ENCODE results near the gene TMEM132C. TPM values are rescaled to one million over a fixed set of nuclear protein-coding genes. Genes with fewer than 3 reads are reported as not detected.

TMEM132C gene
- total RNA-seq, 1 donor from 2014 or later, result not detected

DNA sequence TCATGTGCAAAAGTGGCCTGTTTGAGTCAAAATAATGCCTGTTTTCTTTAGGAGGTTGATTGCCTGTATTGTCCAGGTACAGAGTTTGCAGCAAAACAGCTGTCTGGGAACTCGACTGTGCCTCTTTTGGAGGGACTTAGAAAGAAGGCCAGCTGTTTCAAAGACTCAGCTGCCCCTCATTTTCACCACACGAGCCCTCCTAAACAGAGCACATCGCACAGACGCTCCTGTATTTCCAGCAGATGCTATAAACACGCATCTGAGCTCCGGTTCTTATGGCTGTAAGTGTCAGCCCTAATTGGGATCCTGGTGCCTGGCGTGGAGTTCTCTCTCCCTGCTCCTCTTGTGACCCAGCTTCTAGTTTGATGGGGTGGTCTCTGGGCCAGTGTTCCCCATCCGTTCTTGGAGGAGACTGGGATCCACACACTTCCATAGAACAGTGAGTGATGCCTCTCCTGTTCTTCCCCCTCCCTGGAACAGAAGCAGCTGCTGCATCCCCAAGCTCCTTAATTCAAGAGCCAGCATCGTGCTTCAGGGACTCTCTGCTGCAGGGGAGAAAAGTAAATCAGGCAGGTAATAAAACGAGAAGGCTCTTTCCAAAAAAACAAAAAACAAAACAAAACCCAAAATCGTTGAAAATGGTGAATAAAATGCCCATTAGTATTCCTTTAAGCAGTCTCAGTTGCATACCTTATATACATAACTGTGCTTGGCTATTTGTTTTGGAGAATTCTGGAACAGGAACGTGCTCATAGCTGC, 287.8 kb downstream of the TMEM132C start:
- TF ChIP-seq, protein P1, sequence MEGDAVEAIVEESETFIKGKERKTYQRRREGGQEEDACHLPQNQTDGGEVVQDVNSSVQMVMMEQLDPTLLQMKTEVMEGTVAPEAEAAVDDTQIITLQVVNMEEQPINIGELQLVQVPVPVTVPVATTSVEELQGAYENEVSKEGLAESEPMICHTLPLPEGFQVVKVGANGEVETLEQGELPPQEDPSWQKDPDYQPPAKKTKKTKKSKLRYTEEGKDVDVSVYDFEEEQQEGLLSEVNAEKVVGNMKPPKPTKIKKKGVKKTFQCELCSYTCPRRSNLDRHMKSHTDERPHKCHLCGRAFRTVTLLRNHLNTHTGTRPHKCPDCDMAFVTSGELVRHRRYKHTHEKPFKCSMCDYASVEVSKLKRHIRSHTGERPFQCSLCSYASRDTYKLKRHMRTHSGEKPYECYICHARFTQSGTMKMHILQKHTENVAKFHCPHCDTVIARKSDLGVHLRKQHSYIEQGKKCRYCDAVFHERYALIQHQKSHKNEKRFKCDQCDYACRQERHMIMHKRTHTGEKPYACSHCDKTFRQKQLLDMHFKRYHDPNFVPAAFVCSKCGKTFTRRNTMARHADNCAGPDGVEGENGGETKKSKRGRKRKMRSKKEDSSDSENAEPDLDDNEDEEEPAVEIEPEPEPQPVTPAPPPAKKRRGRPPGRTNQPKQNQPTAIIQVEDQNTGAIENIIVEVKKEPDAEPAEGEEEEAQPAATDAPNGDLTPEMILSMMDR (conservative IDR thresholded peaks at IDR 0.05; ENCODE audit: low read depth, low read length), result no peak
- DNase-seq (ENCODE audit: low read depth), result no peak
- H3K4me3 ChIP-seq (ENCODE audit: low read depth, low read length), result no peak overlapping the region

DNA sequence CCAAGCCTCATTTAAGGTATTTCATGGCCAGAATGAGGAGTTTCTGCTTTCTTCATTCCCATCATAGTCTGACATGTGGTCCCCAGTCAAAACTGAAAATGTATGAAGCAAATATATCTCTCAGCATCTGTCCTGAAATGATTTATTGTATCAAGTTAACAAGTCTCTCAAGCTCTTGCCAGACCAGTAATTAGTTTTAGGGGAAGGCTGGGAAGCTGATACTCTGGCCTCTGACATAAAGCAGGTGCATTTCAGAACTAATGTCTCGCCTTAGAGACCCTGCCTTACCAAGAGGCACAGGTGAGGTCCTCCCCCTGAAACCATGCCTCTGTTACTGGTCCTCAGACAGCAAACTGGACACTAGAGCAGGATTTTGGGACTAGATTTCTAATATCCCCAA, 290.3 kb downstream of the TMEM132C start:
- no peak for DNase-seq (ENCODE audit: low read depth)
- TF ChIP-seq, protein P1 (conservative IDR thresholded peaks at IDR 0.05; ENCODE audit: low read depth, low read length), result no peak
- H3K4me3 ChIP-seq (ENCODE audit: low read depth, low read length), result no peak overlapping the region

DNA sequence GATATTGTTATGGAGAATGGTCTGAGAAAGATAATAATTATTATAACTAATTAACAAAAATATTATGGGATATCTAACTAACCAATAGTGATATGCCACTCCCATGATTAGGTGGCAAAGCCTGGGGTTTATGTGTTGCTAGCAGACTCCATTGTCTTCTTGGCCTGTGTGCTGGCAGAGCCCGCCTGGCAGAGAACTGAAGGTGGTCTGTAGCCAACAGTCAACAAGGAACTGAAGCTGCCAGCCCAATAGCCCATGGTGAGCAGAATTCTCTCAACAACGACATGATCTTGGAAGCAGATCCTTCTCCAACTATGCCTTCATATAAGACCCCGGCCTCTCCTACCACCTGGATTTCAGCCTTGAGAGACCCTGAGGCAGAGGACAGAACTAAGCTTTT, 298.0 kb downstream of the TMEM132C start:
- H3K4me3 ChIP-seq (ENCODE audit: low read depth, low read length), result no peak overlapping the region
- no peak for DNase-seq (ENCODE audit: low read depth)
- TF ChIP-seq, protein P1 (conservative IDR thresholded peaks at IDR 0.05; ENCODE audit: low read depth, low read length), result no peak

DNA sequence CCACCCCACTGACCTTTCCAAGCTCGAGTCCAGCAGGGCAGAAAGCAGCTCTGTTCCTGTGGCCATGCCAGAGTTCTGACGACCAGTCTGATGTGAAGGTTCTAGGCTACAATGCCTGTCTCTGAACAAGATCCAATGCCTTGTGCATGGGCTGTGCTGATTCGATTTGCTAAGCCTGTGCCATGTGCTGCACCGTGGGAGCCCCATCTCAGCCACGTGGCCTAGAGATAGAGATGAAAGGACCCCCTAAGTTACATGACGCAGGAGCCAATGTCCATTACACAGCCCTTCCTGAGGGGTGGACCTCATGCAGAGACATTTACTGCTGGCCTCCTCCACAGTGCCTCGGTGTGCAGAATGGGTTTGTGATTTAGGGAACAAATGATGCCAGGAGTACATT, 300.8 kb downstream of the TMEM132C start:
- DNase-seq (ENCODE audit: low read depth), result no peak
- no peak overlapping the region for H3K4me3 ChIP-seq (ENCODE audit: low read depth, low read length)
- TF ChIP-seq, protein P1 (conservative IDR thresholded peaks at IDR 0.05; ENCODE audit: low read depth, low read length), result no peak

DNA sequence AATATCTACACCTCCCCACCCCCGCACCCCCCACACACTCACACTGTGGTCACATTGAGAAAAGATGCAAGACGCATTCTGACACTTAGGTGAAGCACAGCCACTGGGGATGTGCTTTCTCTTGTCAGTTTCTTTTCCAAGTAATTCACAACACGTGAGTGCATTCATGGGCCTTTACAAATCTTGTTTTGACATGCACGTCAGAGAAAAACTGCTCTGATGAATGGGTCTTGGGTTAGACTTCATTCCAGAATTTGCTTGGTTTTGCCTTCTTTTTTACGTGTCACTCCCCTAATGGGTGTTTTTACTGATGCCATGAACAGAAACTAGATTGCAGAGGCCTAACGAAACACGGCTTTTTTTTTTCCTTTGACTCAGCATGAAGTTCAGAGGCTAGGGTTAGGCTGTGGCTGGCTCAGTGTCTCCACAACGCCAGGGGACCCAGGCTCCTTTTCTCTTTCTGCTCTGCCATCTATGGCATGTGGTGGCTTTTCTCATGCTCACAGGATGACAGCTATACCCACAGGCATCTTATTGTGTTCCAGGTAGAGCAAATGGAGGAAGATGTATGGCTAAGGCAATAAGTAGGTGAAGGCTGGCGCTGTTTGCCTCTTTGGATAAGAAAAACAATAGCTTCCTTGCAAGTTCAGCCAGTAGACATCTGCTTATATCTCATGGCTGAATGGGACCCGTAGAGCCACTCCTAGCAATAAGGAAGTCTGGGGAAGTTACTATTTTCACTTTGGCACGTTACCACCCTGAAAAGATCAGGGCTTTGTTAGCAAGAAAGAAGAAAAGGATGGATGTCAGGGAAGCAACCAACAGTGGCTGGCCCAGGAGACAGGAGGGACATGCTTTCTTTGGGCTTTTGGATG, 303.5 kb downstream of the TMEM132C start:
- TF ChIP-seq, protein P1 (conservative IDR thresholded peaks at IDR 0.05; ENCODE audit: low read depth, low read length), result no peak
- DNase-seq (ENCODE audit: low read depth), result no peak
- H3K4me3 ChIP-seq (ENCODE audit: low read depth, low read length), result no peak overlapping the region

DNA sequence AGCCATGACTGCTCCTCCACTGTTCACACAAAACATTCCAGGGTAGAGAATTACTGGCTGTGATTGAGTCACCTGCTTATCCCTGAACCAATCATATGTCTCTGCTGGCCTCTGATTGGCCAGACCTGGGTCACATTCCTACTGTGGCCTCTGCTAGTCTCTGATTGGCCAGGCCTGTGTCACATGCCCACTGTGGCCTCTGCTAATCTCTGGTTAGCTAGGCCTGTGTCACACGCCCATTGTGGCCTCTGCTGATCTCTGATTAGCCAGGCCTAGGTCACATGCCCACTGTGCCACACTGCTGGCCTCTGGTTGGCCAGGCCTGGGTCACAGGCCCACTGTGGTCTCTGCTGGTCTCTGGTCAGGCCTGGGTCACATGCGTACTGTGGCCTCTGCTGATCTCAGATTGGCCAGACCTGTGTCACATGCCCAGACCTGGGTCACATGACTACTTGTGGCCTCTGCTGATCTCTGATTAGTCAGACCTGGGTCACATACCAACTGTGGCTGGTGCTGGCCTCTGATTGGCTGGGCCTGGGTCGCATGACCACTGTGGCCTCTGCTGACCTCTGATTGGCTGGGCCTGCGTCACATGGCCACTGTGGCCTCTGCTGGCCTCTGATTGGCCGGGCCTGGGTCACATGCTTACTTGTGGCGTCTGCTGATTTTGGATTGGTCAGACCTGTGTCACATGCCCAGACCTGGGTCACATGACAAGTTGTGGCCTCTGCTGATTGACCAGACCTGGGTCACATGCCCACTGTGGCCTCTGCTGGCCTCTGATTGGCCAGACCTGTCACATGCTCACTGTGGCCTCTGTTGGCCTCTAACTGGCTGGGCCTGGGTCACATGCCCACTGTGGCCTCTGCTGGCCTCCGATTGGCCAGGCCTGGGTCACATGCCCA, 305.2 kb downstream of the TMEM132C start:
- DNase-seq (ENCODE audit: low read depth), result no peak
- H3K4me3 ChIP-seq (ENCODE audit: low read depth, low read length), result no peak overlapping the region
- TF ChIP-seq, protein P1 (conservative IDR thresholded peaks at IDR 0.05; ENCODE audit: low read depth, low read length), result no peak

All from epithelial cell of proximal tubule (primary cell).